Measurements from ENCODE around the gene ABLIM3. TPM values are rescaled to one million over a fixed set of nuclear protein-coding genes. Genes with fewer than 3 reads are reported as not detected.
"Not testable (repeated sequence)": the region's sequence is repeated elsewhere in the genome, so short reads cannot be mapped to it uniquely, and the experiment has no call there.

The ABLIM3 gene
- total RNA-seq, 1 donor from 2014 or later = 3.9 TPM

DNA sequence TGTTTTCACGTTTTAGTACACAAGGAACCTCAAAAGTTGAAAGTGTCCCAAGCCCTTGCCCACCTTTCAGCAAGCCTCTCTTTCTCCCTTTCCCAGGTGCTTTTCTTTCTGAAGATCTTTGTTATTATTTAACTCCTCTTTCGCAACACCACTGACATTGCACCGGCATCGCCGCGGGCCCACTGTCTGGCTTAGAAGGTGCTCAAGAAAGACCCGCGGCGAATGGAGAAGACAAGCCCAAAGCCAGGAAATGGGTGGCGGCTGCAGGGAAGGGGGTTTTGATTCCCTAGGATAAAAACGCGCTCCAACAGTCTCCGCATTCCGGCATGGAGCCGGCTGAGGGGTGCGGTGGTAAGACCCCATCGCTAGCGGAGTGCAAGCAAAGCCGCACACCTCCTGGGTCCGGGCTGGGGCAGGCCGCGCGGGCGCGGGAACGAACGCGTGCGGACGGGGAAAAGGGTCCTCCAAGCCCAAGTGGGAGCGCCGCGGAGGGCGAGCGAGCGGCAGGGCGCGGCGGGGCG is 130.0 kb downstream of the ABLIM3 start:
- Histone ChIP-seq H3K4me3 (ENCODE audit: insufficient read depth, low read depth, low read length) (peak overlapping the region; percentile 95), H4K20me1 (ENCODE audit: insufficient read depth, low read length) (no peaks in the 10 kb centered on the region), H3K9ac (ENCODE audit: low read length) (peak overlapping the region; percentile 82), H3K9me3 (ENCODE audit: insufficient read depth, low read depth, low read length) (peaks cover 4% of the 10 kb centered on the region), H2AFZ (ENCODE audit: low read depth, low read length) (peak overlapping the region; percentile 90), H3K27ac (ENCODE audit: low read depth, low read length) (no peak overlapping the region), H3K79me2 (ENCODE audit: insufficient read depth, low read length) (no peaks in the 10 kb centered on the region), H3K4me2 (ENCODE audit: low read length) (peak overlapping the region; percentile 98), H3K27me3 (ENCODE audit: insufficient read depth, low read length) (peaks cover 3% of the 10 kb centered on the region), H3K36me3 (ENCODE audit: insufficient read depth, low read length) (no peaks in the 10 kb centered on the region), H3K4me1 (ENCODE audit: insufficient read depth, low read length) (peaks cover 4% of the 10 kb centered on the region)
- Mint-ChIP-seq H3K27ac (ENCODE audit: unreplicated experiment) (peak overlapping the region; percentile 44), H3K9me3 (ENCODE audit: unreplicated experiment) (no peaks in the 10 kb centered on the region), H3K27me3 (ENCODE audit: low read depth, unreplicated experiment) (peaks cover 3% of the 10 kb centered on the region), H3K4me3 (ENCODE audit: unreplicated experiment) (peak overlapping the region; percentile 80), H3K36me3 (ENCODE audit: low read depth, unreplicated experiment) (no peaks in the 10 kb centered on the region), H3K4me1 (ENCODE audit: low read depth, unreplicated experiment) (no peaks in the 10 kb centered on the region)
- FAIRE-seq (no peak), DNase-seq (ENCODE audit: low read depth) (no peak)
- TF ChIP-seq, protein P1, sequence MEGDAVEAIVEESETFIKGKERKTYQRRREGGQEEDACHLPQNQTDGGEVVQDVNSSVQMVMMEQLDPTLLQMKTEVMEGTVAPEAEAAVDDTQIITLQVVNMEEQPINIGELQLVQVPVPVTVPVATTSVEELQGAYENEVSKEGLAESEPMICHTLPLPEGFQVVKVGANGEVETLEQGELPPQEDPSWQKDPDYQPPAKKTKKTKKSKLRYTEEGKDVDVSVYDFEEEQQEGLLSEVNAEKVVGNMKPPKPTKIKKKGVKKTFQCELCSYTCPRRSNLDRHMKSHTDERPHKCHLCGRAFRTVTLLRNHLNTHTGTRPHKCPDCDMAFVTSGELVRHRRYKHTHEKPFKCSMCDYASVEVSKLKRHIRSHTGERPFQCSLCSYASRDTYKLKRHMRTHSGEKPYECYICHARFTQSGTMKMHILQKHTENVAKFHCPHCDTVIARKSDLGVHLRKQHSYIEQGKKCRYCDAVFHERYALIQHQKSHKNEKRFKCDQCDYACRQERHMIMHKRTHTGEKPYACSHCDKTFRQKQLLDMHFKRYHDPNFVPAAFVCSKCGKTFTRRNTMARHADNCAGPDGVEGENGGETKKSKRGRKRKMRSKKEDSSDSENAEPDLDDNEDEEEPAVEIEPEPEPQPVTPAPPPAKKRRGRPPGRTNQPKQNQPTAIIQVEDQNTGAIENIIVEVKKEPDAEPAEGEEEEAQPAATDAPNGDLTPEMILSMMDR (IDR thresholded peaks at IDR 0.05; ENCODE audit: insufficient read depth, low read depth, low read length) = no peak
- no peak for TF ChIP-seq EZH2 (IDR thresholded peaks at IDR 0.05; ENCODE audit: insufficient read depth, low read length)

DNA sequence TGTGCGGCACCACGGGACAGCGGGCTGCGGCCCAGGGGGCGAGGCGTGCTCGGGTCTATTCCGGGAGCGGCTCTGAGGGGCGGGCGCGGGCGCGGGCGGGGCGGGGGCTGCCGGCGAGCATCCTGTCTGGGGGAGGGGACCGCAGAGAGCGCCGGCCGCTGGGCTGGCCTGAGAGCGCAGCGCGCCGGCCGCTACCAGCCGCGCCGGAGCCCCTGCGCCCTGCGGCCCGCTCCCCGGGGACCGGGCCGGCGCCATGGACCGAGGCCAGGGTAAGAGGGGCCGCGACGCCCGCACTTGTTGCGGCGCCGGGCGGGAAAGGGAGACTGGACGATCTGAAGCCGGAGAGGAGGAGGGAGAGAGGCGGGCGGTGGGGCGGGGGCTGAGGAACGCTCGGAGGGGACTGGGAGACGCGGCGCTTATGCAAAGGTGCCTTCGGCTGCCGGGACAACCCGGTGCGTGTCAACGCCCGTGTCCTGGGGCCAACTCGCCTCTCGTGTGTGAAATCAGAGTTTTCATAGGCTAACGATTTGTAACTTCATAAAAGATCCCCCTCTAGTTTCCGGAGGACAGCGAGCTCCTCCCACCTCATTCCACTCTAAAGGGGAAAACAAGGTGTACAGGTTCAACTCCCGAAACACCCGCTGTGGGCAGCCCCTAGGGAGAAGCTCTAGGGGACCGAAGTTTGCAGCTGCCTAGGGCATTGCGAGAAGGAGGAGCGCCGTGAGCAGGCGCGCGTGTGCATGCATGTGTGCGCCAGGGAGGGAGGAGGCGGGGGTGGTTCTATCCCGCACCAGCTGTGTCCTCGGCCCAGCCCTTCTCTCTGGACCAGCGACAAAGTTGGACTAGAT is 130.6 kb downstream of the ABLIM3 start, which contains the start of gene AFAP1L1:
Gene AFAP1L1, plus strand, starts transcription at position 144 of the 848 bp plus-strand sequence. Its CDS starts 110 bp downstream, at position 254.
- peak within 1 kb of the TSS; percentile 91 for H2AFZ ChIP-seq (ENCODE audit: low read depth, low read length)
- H3K4me1 Mint-ChIP-seq (ENCODE audit: low read depth, unreplicated experiment) = no peaks in the 10 kb centered on the region
- no peaks in the 10 kb centered on the region for H3K9me3 Mint-ChIP-seq (ENCODE audit: unreplicated experiment)
- H3K4me3 ChIP-seq (ENCODE audit: insufficient read depth, low read depth, low read length) = peak within 1 kb of the TSS; percentile 95
- H3K27ac Mint-ChIP-seq (ENCODE audit: unreplicated experiment) = peak within 1 kb of the TSS; percentile 89
- peaks cover 4% of the 10 kb centered on the region for H3K4me1 ChIP-seq (ENCODE audit: insufficient read depth, low read length)
- peak within 1 kb of the TSS; percentile 8 for H3K27ac ChIP-seq (ENCODE audit: low read depth, low read length)
- no peaks in the 10 kb centered on the region for H3K79me2 ChIP-seq (ENCODE audit: insufficient read depth, low read length)
- no peak for TF ChIP-seq EZH2 (IDR thresholded peaks at IDR 0.05; ENCODE audit: insufficient read depth, low read length)
- TF ChIP-seq, protein P1 (IDR thresholded peaks at IDR 0.05; ENCODE audit: insufficient read depth, low read depth, low read length) = no peak
- peaks cover 4% of the 10 kb centered on the region for H3K9me3 ChIP-seq (ENCODE audit: insufficient read depth, low read depth, low read length)
- peaks cover 3% of the 10 kb centered on the region for H3K27me3 ChIP-seq (ENCODE audit: insufficient read depth, low read length)
- H3K4me2 ChIP-seq (ENCODE audit: low read length) = peak within 1 kb of the TSS; percentile 98
- peak within 1 kb of the TSS; percentile 97 for H3K4me3 Mint-ChIP-seq (ENCODE audit: unreplicated experiment)
- DNase-seq (ENCODE audit: low read depth) (peak; percentile 20), FAIRE-seq (no peak)
- peak within 1 kb of the TSS; percentile 82 for H3K9ac ChIP-seq (ENCODE audit: low read length)
- peaks cover 3% of the 10 kb centered on the region for H3K27me3 Mint-ChIP-seq (ENCODE audit: low read depth, unreplicated experiment)
- no peaks in the 10 kb centered on the region for H4K20me1 ChIP-seq (ENCODE audit: insufficient read depth, low read length)
- H3K36me3 ChIP-seq (ENCODE audit: insufficient read depth, low read length) = no peaks in the 10 kb centered on the region
- no peaks in the 10 kb centered on the region for H3K36me3 Mint-ChIP-seq (ENCODE audit: low read depth, unreplicated experiment)

DNA sequence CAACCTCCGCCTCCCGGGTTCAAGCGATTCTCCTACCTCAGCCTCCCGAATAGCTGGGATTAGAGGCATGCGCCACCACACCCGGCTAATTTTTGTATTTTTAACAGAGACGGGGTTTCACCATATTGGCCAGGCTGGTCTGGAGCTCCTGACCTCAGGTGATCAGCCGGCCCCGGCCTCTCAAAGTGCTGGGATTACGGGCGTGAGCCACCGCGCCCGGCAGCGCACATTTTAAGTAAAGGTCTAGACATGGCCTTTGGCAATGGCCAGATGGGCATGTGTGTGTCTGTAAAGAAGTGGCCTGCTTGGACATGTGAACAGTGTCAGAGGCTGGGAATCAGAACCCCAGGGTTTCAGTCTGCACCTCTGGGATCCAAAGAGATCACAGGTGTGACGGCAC is 131.5 kb downstream of the ABLIM3 start:
- H3K4me3 Mint-ChIP-seq (ENCODE audit: unreplicated experiment) = peak overlapping the region; percentile 97
- DNase-seq (ENCODE audit: low read depth); H3K9me3 ChIP-seq (ENCODE audit: insufficient read depth, low read depth, low read length); H3K27me3 Mint-ChIP-seq (ENCODE audit: low read depth, unreplicated experiment); H3K27me3 ChIP-seq (ENCODE audit: insufficient read depth, low read length); H4K20me1 ChIP-seq (ENCODE audit: insufficient read depth, low read length); H3K4me1 ChIP-seq (ENCODE audit: insufficient read depth, low read length); H3K36me3 ChIP-seq (ENCODE audit: insufficient read depth, low read length); H3K36me3 Mint-ChIP-seq (ENCODE audit: low read depth, unreplicated experiment); H3K9me3 Mint-ChIP-seq (ENCODE audit: unreplicated experiment); H3K27ac Mint-ChIP-seq (ENCODE audit: unreplicated experiment); H2AFZ ChIP-seq (ENCODE audit: low read depth, low read length); FAIRE-seq; H3K79me2 ChIP-seq (ENCODE audit: insufficient read depth, low read length); H3K4me1 Mint-ChIP-seq (ENCODE audit: low read depth, unreplicated experiment); H3K27ac ChIP-seq (ENCODE audit: low read depth, low read length): not testable (repeated sequence)
- H3K9ac ChIP-seq (ENCODE audit: low read length) = peak overlapping the region; percentile 82
- peak overlapping the region; percentile 95 for H3K4me3 ChIP-seq (ENCODE audit: insufficient read depth, low read depth, low read length)
- H3K4me2 ChIP-seq (ENCODE audit: low read length) = peak overlapping the region; percentile 98
